Large intestine (tissue), 12 donors: ENCODE results near the gene SFMBT1. TPM values are rescaled to one million over a fixed set of nuclear protein-coding genes. Genes with fewer than 3 reads are reported as not detected.

Experiments used
- DNase-seq, 2 donors: peaks; one replicate each; pipeline versions ENCODE4 v3.0.0 to v3.0.0-alpha.2; 2013
- H3K27ac ChIP-seq: one replicate; pipeline ENCODE4 v1.5.1; 2013; ENCODE audit warnings: low read length
- H3K27me3 ChIP-seq: 2 replicates; pipeline ENCODE4 v1.6.1; 2013; ENCODE audit warnings: low read length; ENCODE audit not compliant: control insufficient read depth, insufficient read depth
- H3K36me3 ChIP-seq: 2 replicates; pipeline ENCODE4 v1.6.1; 2013; ENCODE audit warnings: low read length; ENCODE audit not compliant: control insufficient read depth, insufficient read depth
- H3K4me1 ChIP-seq: one replicate; pipeline ENCODE4 v1.6.1; 2013; ENCODE audit warnings: low read length; ENCODE audit not compliant: control insufficient read depth, insufficient read depth
- H3K4me3 ChIP-seq: one replicate; pipeline ENCODE4 v1.5.1; 2013; ENCODE audit warnings: low read length
- H3K9me3 ChIP-seq: one replicate; pipeline ENCODE4 v1.6.1; 2013; ENCODE audit warnings: mild to moderate bottlenecking, low read depth, low read length, moderate library complexity; ENCODE audit not compliant: control insufficient read depth
- WGBS: methylation state at CpG from one replicate; pipeline ENCODE4 v1.1.5; 2013; ENCODE audit warnings: low lambda C conversion rate; ENCODE audit not compliant: insufficient coverage; 5-methylcytosine and 5-hydroxymethylcytosine counted together
- long read RNA-seq, 11 donors: transcript quantifications; one replicate each; lab custom pipeline, GENCODE V29; 2026
- polyA plus RNA-seq: library from polyadenylated mRNA; unstranded; fragments of 120-200 nt; gene quantifications from one replicate; pipeline ENCODE4 v1.2.1, GENCODE V29; 2013

Gene SFMBT1
- 12.8 TPM for polyA plus RNA-seq
- long read RNA-seq, donor 1: 0 reads
- long read RNA-seq, donor 2: 0 reads
- long read RNA-seq, donor 3: 0 reads
- long read RNA-seq, donor 4: 0 reads
- long read RNA-seq, donor 5: 0 reads
- long read RNA-seq, donor 6, full-length matches to known transcripts: 1 of 7 reads
- long read RNA-seq, donor 6, partial matches to known transcripts: 6 of 7 reads
- long read RNA-seq, donor 6, other reads (novel, unspliced or antisense): 0 of 7 reads
- long read RNA-seq, donor 7: 0 reads
- long read RNA-seq, donor 8: 0 reads
- long read RNA-seq, donor 9, full-length matches to known transcripts: 1 of 1 reads
- long read RNA-seq, donor 9, partial matches to known transcripts: 0 of 1 reads
- long read RNA-seq, donor 9, other reads (novel, unspliced or antisense): 0 of 1 reads
- long read RNA-seq, donor 10, full-length matches to known transcripts: 1 of 1 reads
- long read RNA-seq, donor 10, partial matches to known transcripts: 0 of 1 reads
- long read RNA-seq, donor 10, other reads (novel, unspliced or antisense): 0 of 1 reads
- long read RNA-seq, donor 11, full-length matches to known transcripts: 1 of 1 reads
- long read RNA-seq, donor 11, partial matches to known transcripts: 0 of 1 reads
- long read RNA-seq, donor 11, other reads (novel, unspliced or antisense): 0 of 1 reads

- Histone ChIP-seq H3K27me3 (no peaks in the 10 kb centered on the region), H3K4me3 (peak within 1 kb of the TSS; percentile 72), H3K36me3 (no peaks in the 10 kb centered on the region), H3K27ac (peak within 1 kb of the TSS; percentile 91), H3K9me3 (no peaks in the 10 kb centered on the region), H3K4me1 (peaks cover 11% of the 10 kb centered on the region)
- WGBS: no CpG with 5 or more reads among the region's 117 CpGs
- peak; percentile 69 to 83 for DNase-seq
Observed at GRCh38 chr3:53045518-53046170, at the start of gene SFMBT1. TSS of gene SFMBT1 (minus strand) at chr3:53046073. CDS start at chr3:52969128, 76,945 bp downstream.

GRCh38 chr3:53092942-53093341, 47.1 kb upstream of the SFMBT1 start:
- peak; percentile 76 to 84 for DNase-seq
- no peaks in the 10 kb centered on the region for H3K27me3 ChIP-seq
- H3K4me1 ChIP-seq: peaks cover 45% of the 10 kb centered on the region
- no peak overlapping the region for H3K4me3 ChIP-seq
- no peaks in the 10 kb centered on the region for H3K9me3 ChIP-seq
- peak overlapping the region; percentile 67 for H3K27ac ChIP-seq
- 100% methylated on average over 1 of the region's 2 CpGs for WGBS
- H3K36me3 ChIP-seq: peaks cover 29% of the 10 kb centered on the region

- no CpG with 5 or more reads among the region's 11 CpGs for WGBS
- H3K36me3 ChIP-seq: peaks cover 28% of the 10 kb centered on the region
- no peak overlapping the region for H3K4me3 ChIP-seq
- H3K9me3 ChIP-seq: no peaks in the 10 kb centered on the region
- peaks cover 45% of the 10 kb centered on the region for H3K4me1 ChIP-seq
- H3K27me3 ChIP-seq: no peaks in the 10 kb centered on the region
- peak overlapping the region; percentile 57 for H3K27ac ChIP-seq
- no peak for DNase-seq
Observed at GRCh38 chr3:53092216-53092615, 46.3 kb upstream of the SFMBT1 start.

- Histone ChIP-seq H3K36me3 (peaks cover 25% of the 10 kb centered on the region), H3K4me3 (no peak overlapping the region), H3K4me1 (peaks cover 45% of the 10 kb centered on the region), H3K9me3 (no peaks in the 10 kb centered on the region), H3K27ac (peak overlapping the region; percentile 57), H3K27me3 (no peaks in the 10 kb centered on the region)
- peak in 1 of 2 donors; percentile 54 for DNase-seq
- 33% methylated on average over 1 of the region's 5 CpGs for WGBS
Observed at GRCh38 chr3:53091011-53091410, 45.1 kb upstream of the SFMBT1 start.

- DNase-seq: no peak
- Histone ChIP-seq H3K27ac (no peak overlapping the region), H3K4me3 (no peak overlapping the region), H3K4me1 (peaks cover 52% of the 10 kb centered on the region), H3K9me3 (no peaks in the 10 kb centered on the region), H3K36me3 (peaks cover 22% of the 10 kb centered on the region), H3K27me3 (no peaks in the 10 kb centered on the region)
- no CpG with 5 or more reads among the region's 6 CpGs for WGBS
Observed at GRCh38 chr3:53089511-53089910, 43.6 kb upstream of the SFMBT1 start.

- no CpG with 5 or more reads among the region's 10 CpGs for WGBS
- Histone ChIP-seq H3K27me3 (no peaks in the 10 kb centered on the region), H3K27ac (no peak overlapping the region), H3K36me3 (peaks cover 12% of the 10 kb centered on the region), H3K9me3 (no peaks in the 10 kb centered on the region), H3K4me1 (peaks cover 23% of the 10 kb centered on the region), H3K4me3 (no peak overlapping the region)
- no peak for DNase-seq
Observed at GRCh38 chr3:53085476-53085875, 39.6 kb upstream of the SFMBT1 start.

- peak in 1 of 2 donors; percentile 61 for DNase-seq
- Histone ChIP-seq H3K36me3 (peaks cover 3% of the 10 kb centered on the region), H3K4me1 (peaks cover 13% of the 10 kb centered on the region), H3K27ac (no peak overlapping the region), H3K9me3 (no peaks in the 10 kb centered on the region), H3K27me3 (no peaks in the 10 kb centered on the region), H3K4me3 (no peak overlapping the region)
- 100% methylated on average over 1 of the region's 12 CpGs for WGBS
Observed at GRCh38 chr3:53084310-53085001, 38.6 kb upstream of the SFMBT1 start.

GRCh38 chr3:53083949-53084309, 38.1 kb upstream of the SFMBT1 start:
- H3K27me3 ChIP-seq: no peaks in the 10 kb centered on the region
- H3K27ac ChIP-seq: no peak overlapping the region
- DNase-seq: no peak
- no peak overlapping the region for H3K4me3 ChIP-seq
- H3K4me1 ChIP-seq: peaks cover 12% of the 10 kb centered on the region
- H3K9me3 ChIP-seq: no peaks in the 10 kb centered on the region
- no CpG with 5 or more reads among the region's 3 CpGs for WGBS
- H3K36me3 ChIP-seq: no peaks in the 10 kb centered on the region

- DNase-seq: no peak
- no peak overlapping the region for H3K4me3 ChIP-seq
- WGBS: no CpG with 5 or more reads among the region's 8 CpGs
- H3K27ac ChIP-seq: no peak overlapping the region
- H3K36me3 ChIP-seq: no peaks in the 10 kb centered on the region
- H3K27me3 ChIP-seq: no peaks in the 10 kb centered on the region
- H3K9me3 ChIP-seq: no peaks in the 10 kb centered on the region
- H3K4me1 ChIP-seq: peaks cover 12% of the 10 kb centered on the region
Observed at GRCh38 chr3:53083521-53083920, 37.6 kb upstream of the SFMBT1 start.

- DNase-seq: no peak
- no CpG with 5 or more reads among the region's 8 CpGs for WGBS
- Histone ChIP-seq H3K36me3 (no peaks in the 10 kb centered on the region), H3K27me3 (no peaks in the 10 kb centered on the region), H3K27ac (no peak overlapping the region), H3K4me1 (peaks cover 12% of the 10 kb centered on the region), H3K9me3 (no peaks in the 10 kb centered on the region), H3K4me3 (no peak overlapping the region)
Observed at GRCh38 chr3:53082736-53083135, 36.9 kb upstream of the SFMBT1 start.
